Kidney (tissue), 14 donors: ENCODE data around the gene ANO2. TPM values are rescaled to one million over a fixed set of nuclear protein-coding genes. Genes with fewer than 3 reads are reported as not detected.
A peak's percentile ranks its signal among the peaks of the same experiment; 100 is the strongest.

ENCODE experiments used
- DNase-seq, 5 donors: peaks; one replicate each; pipeline ENCODE4 v3.0.0-alpha.2; 2013 to 2020
- FAIRE-seq: peaks from 2 replicates; lab custom pipeline; 2012; peaks lifted over from hg19 to GRCh38; lab: Jason Lieb, UNC
- H3K27ac ChIP-seq, 2 donors: one replicate each; pipeline ENCODE4 v1.7.0; 2013; ENCODE audit warnings: low read depth in 2 of 2, low read length in 2 of 2, inconsistent platforms in 1 of 2
- H3K27me3 ChIP-seq: one replicate; pipeline ENCODE4 v1.7.1; 2013; ENCODE audit warnings: low read length, inconsistent platforms; ENCODE audit not compliant: control insufficient read depth, insufficient read depth
- H3K36me3 ChIP-seq, 3 donors: one replicate each; pipeline versions ENCODE4 v1.7.0 to v1.7.1; 2013; ENCODE audit warnings: low read length in 3 of 3, control low read depth in 1 of 3, inconsistent platforms in 1 of 3; ENCODE audit not compliant: insufficient read depth in 3 of 3, control insufficient read depth in 2 of 3
- H3K4me1 ChIP-seq, 3 donors: one replicate each; pipeline versions ENCODE4 v1.7.0 to v1.7.1; 2013; ENCODE audit warnings: low read length in 3 of 3, inconsistent platforms in 1 of 3, low read depth in 1 of 3; ENCODE audit not compliant: control insufficient read depth in 2 of 3, insufficient read depth in 2 of 3
- H3K4me3 ChIP-seq, 3 donors: one replicate each; pipeline versions ENCODE4 v1.7.0 to v1.8.1; 2013; ENCODE audit warnings: low read length in 3 of 3, control low read depth in 1 of 3, inconsistent platforms in 1 of 3
- H3K9ac ChIP-seq, 3 donors: one replicate each; pipeline versions ENCODE4 v1.7.0 to v1.7.1; 2013; ENCODE audit warnings: low read length in 3 of 3, control low read depth in 1 of 3, inconsistent platforms in 1 of 3
- H3K9me3 ChIP-seq, 3 donors: one replicate each; pipeline versions ENCODE4 v1.7.0 to v1.7.1; 2013; ENCODE audit warnings: low read length in 3 of 3, control low read depth in 1 of 3, inconsistent platforms in 1 of 3; ENCODE audit not compliant: control insufficient read depth in 2 of 3, insufficient read depth in 1 of 3
- intact Hi-C: fragments of 100-400 bp; cut with DNase I; formaldehyde crosslinking; loops from one replicate; pipeline ENCODE4 v1.11.1; 2022
- polyA plus RNA-seq: library from polyadenylated mRNA; stranded (reverse); fragments of 350-450 nt; fragmentation: Illumina TruSeq; extraction: RNeasy Lipid Tissue Mini Kit (QIAGEN cat#74804); gene quantifications from one replicate; pipeline ENCODE4 v1.2.3, GENCODE V29; 2014; ENCODE audit warnings: low read depth, low replicate concordance; ENCODE audit not compliant: insufficient read depth
- total RNA-seq: library from RNA; stranded (reverse); fragmentation: NEBNext Ultra II Directional; extraction: Animal tissue kit (Norgen Biotek cat#: 25700); gene quantifications from one replicate; pipeline ENCODE4 v1.2.1, GENCODE V29; 2021
- TF ChIP-seq, protein P1 (sequence below): IDR thresholded peaks from 3 replicates; pipeline ENCODE4 v1.5.1; 2012; ENCODE audit warnings: mild to moderate bottlenecking, moderate library complexity, borderline replicate concordance; ENCODE audit not compliant: insufficient read depth; ENCODE audit errors: extremely low read depth
- donor health status: control.
- donor health status: control.
- donor health status: control.
- donor health status: control.
- donor health status: control.
- donor health status: DM: yes; HTN: yes; CAD: no.
- donor health status: Normal renal cell carcinoma (clear cell type).

ANO2 gene
- total and polyA plus RNA-seq, 2 donors from 2014 or later: 0.34 to 4.4 TPM

DNA sequence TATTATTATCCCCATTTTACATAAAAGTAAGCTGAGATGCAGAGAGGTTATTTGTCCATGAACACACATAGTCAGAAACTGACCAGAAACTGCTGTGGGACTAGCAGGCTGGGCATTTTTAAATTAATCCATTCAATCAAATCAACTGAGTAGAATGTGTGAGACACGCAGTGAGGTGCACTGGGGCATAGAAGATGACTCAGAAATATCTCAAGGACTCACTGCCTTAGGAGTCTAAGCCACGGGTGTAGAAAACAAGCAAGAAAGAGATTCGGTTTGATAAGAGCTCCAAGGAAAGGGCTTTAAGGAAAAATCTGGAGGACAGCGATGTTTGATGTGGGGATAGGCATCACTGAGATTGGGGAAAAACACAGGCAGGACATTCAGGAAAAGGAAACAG, 127.8 kb downstream of the ANO2 start:
- TF ChIP-seq, protein P1, sequence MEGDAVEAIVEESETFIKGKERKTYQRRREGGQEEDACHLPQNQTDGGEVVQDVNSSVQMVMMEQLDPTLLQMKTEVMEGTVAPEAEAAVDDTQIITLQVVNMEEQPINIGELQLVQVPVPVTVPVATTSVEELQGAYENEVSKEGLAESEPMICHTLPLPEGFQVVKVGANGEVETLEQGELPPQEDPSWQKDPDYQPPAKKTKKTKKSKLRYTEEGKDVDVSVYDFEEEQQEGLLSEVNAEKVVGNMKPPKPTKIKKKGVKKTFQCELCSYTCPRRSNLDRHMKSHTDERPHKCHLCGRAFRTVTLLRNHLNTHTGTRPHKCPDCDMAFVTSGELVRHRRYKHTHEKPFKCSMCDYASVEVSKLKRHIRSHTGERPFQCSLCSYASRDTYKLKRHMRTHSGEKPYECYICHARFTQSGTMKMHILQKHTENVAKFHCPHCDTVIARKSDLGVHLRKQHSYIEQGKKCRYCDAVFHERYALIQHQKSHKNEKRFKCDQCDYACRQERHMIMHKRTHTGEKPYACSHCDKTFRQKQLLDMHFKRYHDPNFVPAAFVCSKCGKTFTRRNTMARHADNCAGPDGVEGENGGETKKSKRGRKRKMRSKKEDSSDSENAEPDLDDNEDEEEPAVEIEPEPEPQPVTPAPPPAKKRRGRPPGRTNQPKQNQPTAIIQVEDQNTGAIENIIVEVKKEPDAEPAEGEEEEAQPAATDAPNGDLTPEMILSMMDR: no peak
- no peak overlapping the region for H3K4me3 ChIP-seq
- no peaks in the 10 kb centered on the region for H3K9me3 ChIP-seq
- DNase-seq (no peak), FAIRE-seq (no peak)
- intact Hi-C loops: no loop called here
- no peaks in the 10 kb centered on the region for H3K36me3 ChIP-seq
- no peaks in the 10 kb centered on the region for H3K27me3 ChIP-seq
- H3K9ac ChIP-seq: no peak overlapping the region
- no peaks in the 10 kb centered on the region for H3K4me1 ChIP-seq
- H3K27ac ChIP-seq: no peak overlapping the region

DNA sequence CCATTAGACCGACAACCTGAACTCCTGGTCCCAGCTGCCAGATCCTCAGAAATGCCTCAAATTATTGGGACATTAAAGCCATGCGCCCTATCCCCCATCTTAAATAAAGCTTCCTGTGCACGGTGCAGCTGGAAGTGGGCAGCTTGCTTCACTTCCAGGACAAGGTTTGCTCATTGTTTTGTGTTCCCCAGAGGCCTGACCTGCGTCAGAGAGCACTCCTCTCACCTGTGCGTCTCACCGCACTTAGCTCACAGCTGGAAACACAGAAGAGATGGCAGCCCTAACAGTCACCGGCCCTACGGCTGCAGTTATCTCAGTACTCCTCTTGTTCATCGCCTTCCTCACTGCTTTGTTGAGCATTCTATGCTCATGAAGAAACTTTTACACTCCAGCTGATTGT, 135.5 kb downstream of the ANO2 start:
- H3K4me1 ChIP-seq: no peaks in the 10 kb centered on the region
- H3K9me3 ChIP-seq: no peaks in the 10 kb centered on the region
- FAIRE-seq (no peak), DNase-seq (no peak)
- H3K9ac ChIP-seq: no peak overlapping the region
- intact Hi-C loops: no loop called here
- H3K36me3 ChIP-seq: no peaks in the 10 kb centered on the region
- H3K4me3 ChIP-seq: no peak overlapping the region
- H3K27me3 ChIP-seq: no peaks in the 10 kb centered on the region
- no peak overlapping the region for H3K27ac ChIP-seq
- TF ChIP-seq, protein P1: no peak

DNA sequence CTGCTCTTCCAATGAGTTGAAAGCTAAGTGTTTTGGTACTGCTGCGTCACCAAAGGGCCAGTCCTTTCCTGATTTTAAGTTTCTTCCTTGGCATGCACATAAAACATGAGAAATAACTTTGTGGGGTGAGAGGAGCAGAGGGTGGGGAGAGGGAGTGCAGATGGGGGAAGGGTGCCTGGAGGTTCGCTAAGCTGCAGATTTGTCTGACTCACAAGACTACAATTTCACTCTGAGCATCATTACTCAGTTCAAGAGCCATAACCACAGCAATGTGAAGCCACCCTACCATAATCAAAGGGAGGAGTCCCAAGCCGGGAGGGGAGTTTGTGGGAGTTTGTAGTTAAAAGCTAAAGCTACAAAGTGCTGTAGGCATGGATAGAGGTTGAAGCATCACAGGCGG, 136.1 kb downstream of the ANO2 start:
- intact Hi-C loops: no loop called here
- H3K4me3 ChIP-seq: no peak overlapping the region
- no peak overlapping the region for H3K27ac ChIP-seq
- no peaks in the 10 kb centered on the region for H3K4me1 ChIP-seq
- DNase-seq (peak in 3 of 5 donors; percentile 43 to 70 (median 67)), FAIRE-seq (no peak)
- H3K27me3 ChIP-seq: no peaks in the 10 kb centered on the region
- no peak overlapping the region for H3K9ac ChIP-seq
- H3K36me3 ChIP-seq: no peaks in the 10 kb centered on the region
- TF ChIP-seq, protein P1: no peak
- no peaks in the 10 kb centered on the region for H3K9me3 ChIP-seq
